ENCODE data around the gene LAG3. TPM values are rescaled to one million over a fixed set of nuclear protein-coding genes. Genes with fewer than 3 reads are reported as not detected.

The LAG3 gene
- total and polyA plus RNA-seq, 2 experiments from 2014 or later, result 3.7 to 4.7 TPM

- Mint-ChIP-seq H3K36me3 (ENCODE audit: low read depth) (no peaks in the 10 kb centered on the region), H3K9me3 (no peaks in the 10 kb centered on the region), H3K27me3 (ENCODE audit: insufficient read depth, low read depth, poor library complexity) (peaks cover 41% of the 10 kb centered on the region), H3K4me3 (no peak overlapping the region), H3K4me1 (peaks cover 38% of the 10 kb centered on the region), H3K27ac (no peak overlapping the region)
- no peak overlapping the region for H3K4me3 ChIP-seq
- H3F3A ChIP-seq (replicated peaks; ENCODE audit: low read depth), result peaks cover 8% of the 10 kb centered on the region; the same call in 1 of the 2 replicates
- TF ChIP-seq, protein P1, sequence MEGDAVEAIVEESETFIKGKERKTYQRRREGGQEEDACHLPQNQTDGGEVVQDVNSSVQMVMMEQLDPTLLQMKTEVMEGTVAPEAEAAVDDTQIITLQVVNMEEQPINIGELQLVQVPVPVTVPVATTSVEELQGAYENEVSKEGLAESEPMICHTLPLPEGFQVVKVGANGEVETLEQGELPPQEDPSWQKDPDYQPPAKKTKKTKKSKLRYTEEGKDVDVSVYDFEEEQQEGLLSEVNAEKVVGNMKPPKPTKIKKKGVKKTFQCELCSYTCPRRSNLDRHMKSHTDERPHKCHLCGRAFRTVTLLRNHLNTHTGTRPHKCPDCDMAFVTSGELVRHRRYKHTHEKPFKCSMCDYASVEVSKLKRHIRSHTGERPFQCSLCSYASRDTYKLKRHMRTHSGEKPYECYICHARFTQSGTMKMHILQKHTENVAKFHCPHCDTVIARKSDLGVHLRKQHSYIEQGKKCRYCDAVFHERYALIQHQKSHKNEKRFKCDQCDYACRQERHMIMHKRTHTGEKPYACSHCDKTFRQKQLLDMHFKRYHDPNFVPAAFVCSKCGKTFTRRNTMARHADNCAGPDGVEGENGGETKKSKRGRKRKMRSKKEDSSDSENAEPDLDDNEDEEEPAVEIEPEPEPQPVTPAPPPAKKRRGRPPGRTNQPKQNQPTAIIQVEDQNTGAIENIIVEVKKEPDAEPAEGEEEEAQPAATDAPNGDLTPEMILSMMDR (conservative IDR thresholded peaks at IDR 0.05; ENCODE audit: low read depth in 2 of 2), result no peak
- TF ChIP-seq EZH2phosphoT487 (IDR thresholded peaks at IDR 0.05; ENCODE audit: unreplicated experiment) (no peak), POLR2AphosphoS5 (IDR thresholded peaks at IDR 0.05; ENCODE audit: low read depth) (no peak), EZH2 (IDR thresholded peaks at IDR 0.05; ENCODE audit: low read depth, unreplicated experiment) (no peak), REST (IDR thresholded peaks at IDR 0.05; ENCODE audit: unreplicated experiment) (no peak), STAT1 (IDR thresholded peaks at IDR 0.05; ENCODE audit: unreplicated experiment) (no peak), ZNF331 (CRISPR knock-in tag; IDR thresholded peaks at IDR 0.05; ENCODE audit: low read depth) (no peak)
- H3K9me2 ChIP-seq (ENCODE audit: insufficient read depth), result no peaks in the 10 kb centered on the region
- no peak overlapping the region for H3K4me2 ChIP-seq
- H3K27ac ChIP-seq (ENCODE audit: low read depth), result no peak overlapping the region
- DNase-seq (ENCODE audit: low spot score) (no peak), ATAC-seq (no peak)
- no peaks in the 10 kb centered on the region for H4K20me1 ChIP-seq (replicated peaks; ENCODE audit: insufficient read depth)
- H3K4me1 ChIP-seq (ENCODE audit: insufficient read depth), result peaks cover 29% of the 10 kb centered on the region
- no peaks in the 10 kb centered on the region for H3K36me3 ChIP-seq (ENCODE audit: insufficient read depth)
- no peaks in the 10 kb centered on the region for H3K79me2 ChIP-seq (replicated peaks; ENCODE audit: insufficient read depth)
- peaks cover 19% of the 10 kb centered on the region for H3K27me3 ChIP-seq (ENCODE audit: insufficient read depth)
- no peak overlapping the region for H2AFZ ChIP-seq
Measured at GRCh38 chr12:6816598-6816997, 44.3 kb downstream of the LAG3 start.

DNA sequence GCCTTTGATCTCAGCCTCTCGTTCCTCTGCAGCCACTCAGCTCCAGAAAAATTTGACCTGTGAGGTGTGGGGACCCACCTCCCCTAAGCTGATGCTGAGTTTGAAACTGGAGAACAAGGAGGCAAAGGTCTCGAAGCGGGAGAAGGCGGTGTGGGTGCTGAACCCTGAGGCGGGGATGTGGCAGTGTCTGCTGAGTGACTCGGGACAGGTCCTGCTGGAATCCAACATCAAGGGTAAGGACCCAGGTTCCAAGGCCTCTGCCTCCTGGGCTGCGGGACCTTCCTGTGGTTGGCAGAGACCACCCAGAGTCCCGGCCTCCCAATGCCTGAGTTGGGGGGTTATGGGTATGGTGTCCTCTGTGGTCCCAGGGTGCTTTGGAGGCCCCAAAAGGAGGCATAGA lies 44.8 kb downstream of the LAG3 start:
- Mint-ChIP-seq H3K27me3 (ENCODE audit: insufficient read depth, low read depth, poor library complexity) (peaks cover 41% of the 10 kb centered on the region), H3K4me3 (no peak overlapping the region; the same call in 2 of the 3 replicates), H3K27ac (no peak overlapping the region), H3K9me3 (no peaks in the 10 kb centered on the region), H3K4me1 (peaks cover 39% of the 10 kb centered on the region), H3K36me3 (ENCODE audit: low read depth) (no peaks in the 10 kb centered on the region)
- Histone ChIP-seq H3K4me1 (ENCODE audit: insufficient read depth) (peaks cover 30% of the 10 kb centered on the region), H3K4me3 (no peak overlapping the region), H3F3A (replicated peaks; ENCODE audit: low read depth) (peaks cover 11% of the 10 kb centered on the region; the same call in 1 of the 2 replicates), H3K4me2 (no peak overlapping the region), H4K20me1 (replicated peaks; ENCODE audit: insufficient read depth) (no peaks in the 10 kb centered on the region), H3K27ac (ENCODE audit: low read depth) (no peak overlapping the region), H3K79me2 (replicated peaks; ENCODE audit: insufficient read depth) (no peaks in the 10 kb centered on the region), H3K9me2 (ENCODE audit: insufficient read depth) (no peaks in the 10 kb centered on the region), H3K27me3 (ENCODE audit: insufficient read depth) (peaks cover 21% of the 10 kb centered on the region), H2AFZ (no peak overlapping the region), H3K36me3 (ENCODE audit: insufficient read depth) (no peaks in the 10 kb centered on the region)
- ATAC-seq, result no peak
- DNase-seq (ENCODE audit: low spot score), result no peak
- TF ChIP-seq, protein P1 (conservative IDR thresholded peaks at IDR 0.05; ENCODE audit: low read depth in 2 of 2), result no peak
- TF ChIP-seq CREB1 (CRISPR knock-in tag; IDR thresholded peaks at IDR 0.05; ENCODE audit: low read depth), result no peak
- TF ChIP-seq EZH2phosphoT487 (IDR thresholded peaks at IDR 0.05; ENCODE audit: unreplicated experiment), result no peak
